ENCODE measurements around the gene KRTAP1-5.
"Not testable (repeated sequence)": the region's sequence is repeated elsewhere in the genome, so short reads cannot be mapped to it uniquely, and the experiment has no call there.

KRTAP1-5 gene

GRCh38 chr17:41048441-41048840 lies 21.4 kb upstream of the KRTAP1-5 start:
- DNase-seq (ENCODE audit: low spot score): no peak

- not testable (repeated sequence) for DNase-seq (ENCODE audit: low spot score)
Measured at GRCh38 chr17:41046735-41047465, 19.9 kb upstream of the KRTAP1-5 start, which contains the start of gene KRTAP2-1. TSS of gene KRTAP2-1 (minus strand) at chr17:41047316. CDS start at chr17:41047267, 49 bp downstream.

- no peak for DNase-seq (ENCODE audit: low spot score)
Measured at GRCh38 chr17:41042953-41043352, 15.9 kb upstream of the KRTAP1-5 start.

GRCh38 chr17:41040783-41041571 lies 14.0 kb upstream of the KRTAP1-5 start, which contains the start of gene KRTAP1-1:
TSS of gene KRTAP1-1 (minus strand) at chr17:41041450. CDS start at chr17:41041397, 53 bp downstream.
- not testable (repeated sequence) for DNase-seq (ENCODE audit: low spot score)

GRCh38 chr17:41037853-41038350 lies 10.9 kb upstream of the KRTAP1-5 start:
- no peak for DNase-seq (ENCODE audit: low spot score)

GRCh38 chr17:41034346-41034935 lies 7.4 kb upstream of the KRTAP1-5 start, which contains the start of gene KRTAP1-3:
TSS of gene KRTAP1-3 (minus strand) at chr17:41034874. CDS start at chr17:41034821, 53 bp downstream.
- DNase-seq (ENCODE audit: low spot score): not testable (repeated sequence)

- DNase-seq (ENCODE audit: low spot score): no peak
Measured at GRCh38 chr17:41029633-41030245, 2.7 kb upstream of the KRTAP1-5 start, which contains the start of gene KRTAP1-4. TSS of gene KRTAP1-4 (minus strand) at chr17:41030195. CDS start at chr17:41030078, 117 bp downstream.

- DNase-seq (ENCODE audit: low spot score): no peak
Measured at GRCh38 chr17:41024697-41025096, 2.3 kb downstream of the KRTAP1-5 start.

GRCh38 chr17:41020336-41020735 lies 6.7 kb downstream of the KRTAP1-5 start:
- no peak for DNase-seq (ENCODE audit: low spot score)

GRCh38 chr17:41019415-41019814 lies 7.6 kb downstream of the KRTAP1-5 start:
- no peak for DNase-seq (ENCODE audit: low spot score)

- no peak for DNase-seq (ENCODE audit: low spot score)
Measured at GRCh38 chr17:41018541-41018940, 8.5 kb downstream of the KRTAP1-5 start.

GRCh38 chr17:41016578-41017215 lies 10.3 kb downstream of the KRTAP1-5 start:
- no peak for DNase-seq (ENCODE audit: low spot score)

GRCh38 chr17:41015454-41015853 lies 11.6 kb downstream of the KRTAP1-5 start:
- no peak for DNase-seq (ENCODE audit: low spot score)

GRCh38 chr17:41013606-41014005 lies 13.4 kb downstream of the KRTAP1-5 start:
- DNase-seq (ENCODE audit: low spot score): no peak

GRCh38 chr17:41013181-41013580 lies 13.8 kb downstream of the KRTAP1-5 start:
- DNase-seq (ENCODE audit: low spot score): no peak

GRCh38 chr17:41012326-41013120 lies 14.5 kb downstream of the KRTAP1-5 start:
- no peak for DNase-seq (ENCODE audit: low spot score)

- no peak for DNase-seq (ENCODE audit: low spot score)
Measured at GRCh38 chr17:41010441-41010840, 16.6 kb downstream of the KRTAP1-5 start.

GRCh38 chr17:41009936-41010335 lies 17.1 kb downstream of the KRTAP1-5 start:
- DNase-seq (ENCODE audit: low spot score): no peak

GRCh38 chr17:41009301-41009760 lies 17.7 kb downstream of the KRTAP1-5 start:
- no peak for DNase-seq (ENCODE audit: low spot score)

- DNase-seq (ENCODE audit: low spot score): no peak
Measured at GRCh38 chr17:41008811-41009210, 18.2 kb downstream of the KRTAP1-5 start, which contains the start of gene KRTAP3-1. TSS of gene KRTAP3-1 (minus strand) at chr17:41009128. CDS start at chr17:41009074, 54 bp downstream.
